DND-41 (cell line): ENCODE results near the gene ANKRD11.

Experiments
- CTCF ChIP-seq: IDR thresholded peaks from 2 replicates; pipeline ENCODE4 v1.5.1; 2012; ENCODE audit warnings: borderline replicate concordance, low read length, moderate library complexity, mild to moderate bottlenecking; ENCODE audit not compliant: poor library complexity, severe bottlenecking; ENCODE audit errors: extremely low read depth
- EZH2 ChIP-seq: IDR thresholded peaks from 3 replicates; pipeline ENCODE4 v1.6.1; 2012; ENCODE audit warnings: borderline replicate concordance, low read depth, mild to moderate bottlenecking, moderate library complexity, low read length, inconsistent platforms; ENCODE audit not compliant: severe bottlenecking

- TF ChIP-seq CTCF (no peak), EZH2 (no peak)
These were observed 249.0 kb downstream of the ANKRD11 start for GRCh38 chr16:89241187-89242007.
